Epithelial cell of esophagus (primary cell): Measurements from ENCODE around the gene CPE.

Experiments
- DNase-seq: peaks from one replicate; pipeline ENCODE4 v3.0.0; 2010; ENCODE audit warnings: low read depth
- H3K4me3 ChIP-seq: 2 replicates; pipeline ENCODE4 v1.5.1; 2011; ENCODE audit warnings: mild to moderate bottlenecking, low read length, control low read depth
- CTCF ChIP-seq: IDR thresholded peaks from 2 replicates; pipeline ENCODE4 v1.5.1; 2011; ENCODE audit warnings: low read depth, mild to moderate bottlenecking, low read length, control low read depth, inconsistent platforms; ENCODE audit not compliant: insufficient read depth; ENCODE audit errors: missing control alignments

Gene CPE

GRCh38 chr4:165504184-165504583 lies 125.4 kb downstream of the CPE start:
- H3K4me3 ChIP-seq, result no peak overlapping the region
- TF ChIP-seq CTCF, result no peak
- no peak for DNase-seq

- no peak for TF ChIP-seq CTCF
- H3K4me3 ChIP-seq, result no peak overlapping the region
- DNase-seq, result peak; percentile 82
These were observed 127.4 kb downstream of the CPE start for GRCh38 chr4:165505958-165506837.

- no peak overlapping the region for H3K4me3 ChIP-seq
- no peak for DNase-seq
- no peak for TF ChIP-seq CTCF
These were observed 128.0 kb downstream of the CPE start for GRCh38 chr4:165506849-165507248.

DNA sequence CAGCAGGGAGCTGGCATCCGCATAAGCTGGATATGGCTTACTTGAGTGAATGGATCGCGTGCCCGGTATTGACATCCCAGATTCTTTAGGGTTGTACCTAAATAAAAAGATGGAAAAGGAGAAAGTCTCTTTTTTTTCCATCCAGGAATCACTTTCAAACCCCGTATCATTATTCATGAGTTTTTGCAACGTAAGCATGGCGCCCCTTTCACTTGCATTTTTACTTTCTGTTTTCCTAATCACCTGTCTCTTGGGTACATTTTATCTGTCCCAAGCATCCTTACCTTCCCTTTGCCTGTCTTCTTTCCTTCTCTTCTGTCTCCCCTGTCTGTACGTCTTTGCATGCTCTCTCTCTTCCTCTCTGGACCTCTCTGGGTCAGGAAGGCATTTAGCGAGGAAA lies 128.6 kb downstream of the CPE start:
- no peak for TF ChIP-seq CTCF
- no peak overlapping the region for H3K4me3 ChIP-seq
- no peak for DNase-seq

- DNase-seq, result no peak
- no peak overlapping the region for H3K4me3 ChIP-seq
- TF ChIP-seq CTCF, result no peak
These were observed 129.7 kb downstream of the CPE start for GRCh38 chr4:165508372-165509120.

GRCh38 chr4:165512424-165512823 lies 133.6 kb downstream of the CPE start:
- no peak for DNase-seq
- no peak for TF ChIP-seq CTCF
- H3K4me3 ChIP-seq, result no peak overlapping the region
